Adipocyte (in vitro differentiated cells): Measurements from ENCODE around the gene SPACA6.

Experiments
- DNase-seq: peaks from one replicate; pipeline ENCODE4 v3.0.0-alpha.2; 2015; ENCODE audit warnings: low read depth
- H3K27me3 ChIP-seq: replicated peaks from 2 replicates; pipeline ENCODE4 v1.7.0; 2013; ENCODE audit warnings: mild to moderate bottlenecking, low read length, moderate library complexity; ENCODE audit not compliant: control insufficient read depth, insufficient read depth
- H3K36me3 ChIP-seq: 2 replicates; pipeline ENCODE4 v1.7.0; 2013; ENCODE audit warnings: low read length, mild to moderate bottlenecking, moderate library complexity; ENCODE audit not compliant: control insufficient read depth, insufficient read depth, severe bottlenecking
- H3K4me1 ChIP-seq: 2 replicates; pipeline ENCODE4 v1.7.0; 2013; ENCODE audit warnings: mild to moderate bottlenecking, low read length, moderate library complexity; ENCODE audit not compliant: control insufficient read depth, insufficient read depth
- H3K4me3 ChIP-seq: 2 replicates; pipeline ENCODE4 v1.7.0; 2013; ENCODE audit warnings: mild to moderate bottlenecking, low read length, moderate library complexity
- H3K9ac ChIP-seq: 2 replicates; pipeline ENCODE4 v1.7.0; 2013; ENCODE audit warnings: mild to moderate bottlenecking, low read length, moderate library complexity
- H3K9me3 ChIP-seq: 2 replicates; pipeline ENCODE4 v1.7.0; 2013; ENCODE audit warnings: mild to moderate bottlenecking, low read length, moderate library complexity; ENCODE audit not compliant: control insufficient read depth

The SPACA6 gene

DNA sequence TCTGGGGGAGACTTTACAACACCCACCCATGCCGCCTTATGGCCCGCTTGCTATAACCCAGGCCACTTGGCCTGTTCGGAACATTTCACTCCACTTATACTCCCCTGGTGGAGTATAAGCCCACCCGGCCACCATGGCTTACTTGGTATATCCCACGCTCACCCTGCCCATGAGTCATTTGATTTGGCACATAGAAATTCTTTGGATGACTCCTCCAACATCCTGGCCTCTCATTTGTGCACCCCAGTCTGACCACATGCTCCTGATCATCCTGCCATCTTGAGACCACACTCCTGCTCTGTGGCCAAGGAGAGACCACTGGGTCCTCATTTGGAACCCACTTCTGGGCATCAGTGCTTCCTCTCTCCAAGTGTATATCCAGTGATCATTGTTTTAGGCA is 5.2 kb downstream of the SPACA6 start:
- no peak for DNase-seq
- Histone ChIP-seq H3K4me3 (no peak overlapping the region), H3K9me3 (no peaks in the 10 kb centered on the region), H3K36me3 (peaks cover 73% of the 10 kb centered on the region), H3K4me1 (peaks cover 6% of the 10 kb centered on the region), H3K27me3 (no peaks in the 10 kb centered on the region), H3K9ac (no peak overlapping the region)

DNA sequence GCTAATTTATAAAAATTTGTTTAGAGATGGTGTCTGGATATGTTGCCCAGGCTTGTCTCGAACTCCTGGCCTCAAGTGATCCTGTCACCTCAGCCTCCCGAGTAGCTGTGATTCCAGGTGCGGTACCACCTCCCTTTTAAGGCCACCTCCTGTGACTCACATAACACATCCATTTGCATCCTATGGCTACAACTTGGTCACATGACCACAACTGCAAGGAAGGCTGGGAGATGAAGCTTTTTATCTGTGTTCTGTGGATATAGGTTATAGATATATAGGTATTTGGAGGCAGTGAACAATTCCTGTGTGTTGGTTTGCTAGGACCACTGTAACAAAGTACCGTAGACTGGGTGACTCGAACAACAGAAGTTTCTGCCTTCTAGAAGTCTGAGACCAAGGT is 6.0 kb downstream of the SPACA6 start:
- H3K4me3 ChIP-seq = no peak overlapping the region
- H3K9ac ChIP-seq = no peak overlapping the region
- H3K36me3 ChIP-seq = peaks cover 70% of the 10 kb centered on the region

DNA sequence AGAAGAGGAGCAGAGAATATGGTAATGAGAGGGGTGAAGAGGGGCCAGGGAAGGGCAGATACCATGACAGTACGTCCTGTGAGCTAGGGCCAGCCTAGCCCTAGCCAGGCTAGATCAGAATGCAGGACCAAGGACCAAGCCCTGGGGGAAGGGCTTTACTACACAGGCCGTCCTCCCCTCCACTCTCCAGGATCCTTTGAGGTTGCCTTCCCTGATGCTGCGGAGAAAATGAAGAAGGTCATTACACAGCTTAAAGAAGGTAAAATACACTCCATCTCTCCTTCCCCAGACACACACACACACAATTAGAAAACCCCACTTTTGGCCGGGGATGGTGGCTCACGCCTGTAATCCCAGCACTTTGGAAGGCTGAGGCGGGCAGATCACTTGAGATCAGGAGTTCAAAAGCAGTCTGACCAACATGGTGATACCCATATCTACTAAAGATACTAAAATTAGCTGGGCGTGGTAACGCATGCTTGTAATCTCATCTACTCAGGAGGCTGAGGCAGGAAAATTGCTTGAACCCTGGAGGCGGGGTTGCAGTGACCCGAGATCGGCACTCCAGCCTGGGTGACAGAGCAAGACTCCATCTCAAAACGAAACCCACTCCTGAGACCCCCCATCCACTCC is 8.5 kb downstream of the SPACA6 start:
- H3K9me3 ChIP-seq = no peaks in the 10 kb centered on the region
- H3K27me3 ChIP-seq = no peaks in the 10 kb centered on the region
- H3K4me1 ChIP-seq = peaks cover 23% of the 10 kb centered on the region
- no peak overlapping the region for H3K9ac ChIP-seq
- no peak overlapping the region for H3K4me3 ChIP-seq
- DNase-seq = no peak
- peaks cover 62% of the 10 kb centered on the region for H3K36me3 ChIP-seq

More for the DNA sequence above, 6.0 kb downstream of the SPACA6 start:
- DNase-seq = no peak
- H3K27me3 ChIP-seq = no peaks in the 10 kb centered on the region
- no peaks in the 10 kb centered on the region for H3K9me3 ChIP-seq
- peaks cover 9% of the 10 kb centered on the region for H3K4me1 ChIP-seq

GRCh38 chr19:51702103-51702824 is 9.1 kb downstream of the SPACA6 start:
- peaks cover 62% of the 10 kb centered on the region for H3K36me3 ChIP-seq
- peaks cover 23% of the 10 kb centered on the region for H3K4me1 ChIP-seq
- H3K9me3 ChIP-seq = no peaks in the 10 kb centered on the region
- no peak overlapping the region for H3K9ac ChIP-seq
- peak; percentile 58 for DNase-seq
- H3K4me3 ChIP-seq = no peak overlapping the region
- no peaks in the 10 kb centered on the region for H3K27me3 ChIP-seq

- Histone ChIP-seq H3K9me3 (no peaks in the 10 kb centered on the region), H3K4me1 (peaks cover 23% of the 10 kb centered on the region), H3K4me3 (peak overlapping the region; percentile 96), H3K27me3 (no peaks in the 10 kb centered on the region), H3K36me3 (peaks cover 60% of the 10 kb centered on the region), H3K9ac (peak overlapping the region; percentile 100)
- DNase-seq = no peak
These were observed 9.9 kb downstream of the SPACA6 start for GRCh38 chr19:51702825-51703574.

DNA sequence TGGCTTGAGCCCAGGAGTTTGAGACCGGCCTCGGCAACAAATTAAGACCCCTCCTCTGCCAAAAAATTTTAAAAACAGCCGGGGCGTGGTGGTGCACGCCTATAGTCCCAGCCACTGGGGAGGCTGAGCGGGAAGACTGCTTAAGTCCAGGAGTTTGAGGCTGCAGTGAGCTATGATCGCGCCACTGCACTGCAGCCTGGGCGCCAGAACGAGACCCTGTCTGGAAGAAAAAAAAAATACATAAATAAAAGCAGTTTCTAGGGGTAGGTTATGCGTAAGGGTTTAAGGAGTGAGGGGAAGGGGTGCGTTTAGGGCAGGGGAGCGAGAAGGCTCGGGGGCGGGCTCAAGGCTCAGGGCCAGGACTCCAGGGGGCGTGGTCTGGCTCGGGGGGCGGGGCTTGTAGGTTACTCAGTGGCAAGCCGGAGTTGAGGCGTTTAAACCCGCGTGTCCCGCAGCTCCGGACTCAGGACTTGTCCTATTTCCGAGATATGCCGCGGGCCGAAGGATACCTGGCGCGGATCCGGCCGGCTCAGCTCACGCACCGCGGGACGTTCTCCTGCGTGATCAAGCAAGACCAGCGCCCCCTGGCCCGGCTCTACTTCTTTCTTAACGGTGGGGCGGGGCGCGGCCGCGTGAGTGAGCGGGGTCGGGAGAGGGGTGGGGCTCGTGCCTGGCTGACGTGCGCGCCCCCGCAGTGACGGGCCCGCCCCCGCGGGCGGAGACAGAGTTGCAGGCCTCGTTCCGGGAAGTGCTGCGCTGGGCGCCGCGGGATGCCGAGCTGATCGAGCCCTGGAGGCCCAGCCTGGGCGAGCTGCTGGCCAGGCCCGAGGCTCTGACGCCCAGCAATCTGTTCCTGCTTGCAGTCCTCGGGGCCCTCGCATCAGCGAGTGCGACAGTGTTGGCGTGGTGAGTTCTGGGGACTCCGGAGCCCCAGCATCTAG is 10.7 kb downstream of the SPACA6 start:
- Histone ChIP-seq H3K9ac (peak overlapping the region; percentile 100), H3K4me3 (peak overlapping the region; percentile 96), H3K4me1 (peaks cover 23% of the 10 kb centered on the region), H3K36me3 (peaks cover 52% of the 10 kb centered on the region), H3K9me3 (no peaks in the 10 kb centered on the region), H3K27me3 (no peaks in the 10 kb centered on the region)
- DNase-seq = peak; percentile 98

DNA sequence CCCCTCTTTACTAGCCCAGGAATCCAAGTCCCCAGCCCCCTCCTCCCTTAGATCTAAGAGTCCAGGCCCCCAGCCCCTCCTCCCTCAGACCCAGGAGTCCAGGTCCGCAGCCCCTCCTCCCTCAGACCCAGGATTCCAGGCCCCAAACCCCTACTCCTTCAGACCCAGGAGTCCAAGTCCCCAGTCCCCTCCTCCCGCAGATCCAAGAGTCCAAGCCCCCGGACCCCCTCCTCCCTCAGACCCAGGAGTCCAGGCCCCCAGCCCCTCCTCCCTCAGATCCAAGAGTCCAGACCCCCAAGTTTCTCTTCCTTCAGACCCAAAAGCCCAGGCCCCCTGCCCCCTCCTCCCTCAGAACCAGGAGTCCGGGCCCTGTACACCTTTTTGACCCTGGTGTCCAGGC is 11.5 kb downstream of the SPACA6 start:
- Histone ChIP-seq H3K4me1 (peaks cover 23% of the 10 kb centered on the region), H3K36me3 (peaks cover 44% of the 10 kb centered on the region), H3K4me3 (peak overlapping the region; percentile 96), H3K27me3 (no peaks in the 10 kb centered on the region), H3K9ac (peak overlapping the region; percentile 100), H3K9me3 (no peaks in the 10 kb centered on the region)
- DNase-seq = no peak

DNA sequence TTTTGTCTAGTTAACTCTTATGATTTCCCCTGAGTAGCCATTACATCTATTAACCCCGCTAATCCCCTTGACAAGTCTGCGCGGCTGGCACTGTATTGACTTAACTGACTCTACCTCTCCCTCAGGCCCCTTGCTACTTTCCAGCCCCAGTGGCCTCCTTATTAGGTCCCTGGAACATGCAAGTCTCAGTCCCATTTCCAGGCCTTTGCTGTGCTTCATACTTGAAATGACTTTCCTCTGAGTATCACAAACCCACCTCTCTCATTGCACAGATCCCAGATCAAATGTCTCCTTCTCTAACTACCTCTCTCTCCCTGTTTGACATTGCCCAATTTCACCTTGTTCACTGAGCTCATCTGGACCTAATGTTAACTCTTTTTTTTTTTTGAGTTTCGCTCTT is 13.2 kb downstream of the SPACA6 start:
- H3K9me3 ChIP-seq = no peaks in the 10 kb centered on the region
- H3K36me3 ChIP-seq = peaks cover 32% of the 10 kb centered on the region
- DNase-seq = no peak

DNA sequence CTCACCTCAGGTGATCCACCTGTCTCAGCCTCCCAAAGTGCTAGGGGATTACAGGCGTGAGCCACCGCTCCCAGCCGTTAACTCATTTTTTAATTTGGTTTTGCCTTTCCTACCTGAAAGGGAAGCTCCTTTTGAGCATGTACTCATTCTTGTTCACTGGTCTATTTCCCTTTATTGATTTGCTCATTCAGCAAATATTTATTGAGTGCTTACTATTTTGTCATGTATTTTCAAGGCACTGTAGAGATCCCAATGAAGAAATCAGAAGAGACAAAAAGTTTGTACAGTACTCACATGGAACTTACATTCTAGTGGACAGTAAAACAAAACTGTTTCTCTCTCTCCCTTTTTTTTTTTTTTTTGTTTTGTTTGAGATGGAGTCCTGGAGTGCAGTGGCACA is 13.8 kb downstream of the SPACA6 start:
- Histone ChIP-seq H3K4me1 (peaks cover 23% of the 10 kb centered on the region), H3K4me3 (no peak overlapping the region), H3K27me3 (no peaks in the 10 kb centered on the region), H3K36me3 (peaks cover 27% of the 10 kb centered on the region), H3K9me3 (no peaks in the 10 kb centered on the region), H3K9ac (no peak overlapping the region)
- no peak for DNase-seq

More for the DNA sequence above, 13.2 kb downstream of the SPACA6 start:
- Histone ChIP-seq H3K27me3 (no peaks in the 10 kb centered on the region), H3K9ac (no peak overlapping the region), H3K4me1 (peaks cover 23% of the 10 kb centered on the region), H3K4me3 (no peak overlapping the region)

DNA sequence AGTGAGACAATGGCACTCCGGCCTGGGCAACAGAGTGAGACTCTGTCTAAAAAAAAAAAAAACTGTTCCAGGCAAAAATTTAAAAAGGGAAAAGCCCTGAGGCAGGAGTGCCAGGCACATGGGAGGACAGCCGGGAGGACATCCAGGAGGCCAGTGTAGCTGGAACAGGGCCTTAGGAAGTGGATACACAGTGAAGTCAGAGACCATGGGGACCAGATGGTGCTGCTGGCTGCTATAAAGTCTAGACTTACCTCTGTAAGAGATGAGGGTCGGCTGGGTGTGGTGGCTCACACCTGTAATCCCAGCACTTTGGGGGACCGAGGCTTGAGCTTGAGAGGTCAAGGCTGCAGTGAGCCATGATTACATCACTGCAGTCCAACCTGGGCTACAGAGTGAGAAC is 15.7 kb downstream of the SPACA6 start:
- H3K4me3 ChIP-seq = no peak overlapping the region
- peaks cover 13% of the 10 kb centered on the region for H3K4me1 ChIP-seq
- no peak for DNase-seq
- no peak overlapping the region for H3K9ac ChIP-seq
- H3K36me3 ChIP-seq = peaks cover 26% of the 10 kb centered on the region
- no peaks in the 10 kb centered on the region for H3K9me3 ChIP-seq
- no peaks in the 10 kb centered on the region for H3K27me3 ChIP-seq
